ENCODE results near the gene TTC27.
"Not testable (repeated sequence)": the region's sequence is repeated elsewhere in the genome, so short reads cannot be mapped to it uniquely, and the experiment has no call there.

The TTC27 gene

DNA sequence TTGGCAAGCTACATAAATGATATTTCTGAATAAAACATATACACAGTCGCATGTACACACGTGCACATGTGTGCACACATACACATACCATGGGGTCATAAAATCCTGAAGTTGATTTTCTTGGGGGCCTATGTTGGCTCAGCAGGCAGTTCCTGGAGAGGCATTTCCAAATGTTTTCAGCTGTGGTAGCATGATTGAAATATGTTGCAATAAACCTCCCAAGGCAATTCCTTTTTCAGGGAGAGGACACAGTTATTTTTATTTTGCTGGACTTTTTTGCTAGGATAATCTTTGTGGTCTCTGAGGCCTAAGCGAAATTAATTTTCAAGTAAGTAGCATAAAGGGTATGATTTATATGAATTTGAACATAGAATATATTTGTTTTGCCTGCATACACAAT is 192.2 kb downstream of the TTC27 start:
- no peak for DNase-seq

DNA sequence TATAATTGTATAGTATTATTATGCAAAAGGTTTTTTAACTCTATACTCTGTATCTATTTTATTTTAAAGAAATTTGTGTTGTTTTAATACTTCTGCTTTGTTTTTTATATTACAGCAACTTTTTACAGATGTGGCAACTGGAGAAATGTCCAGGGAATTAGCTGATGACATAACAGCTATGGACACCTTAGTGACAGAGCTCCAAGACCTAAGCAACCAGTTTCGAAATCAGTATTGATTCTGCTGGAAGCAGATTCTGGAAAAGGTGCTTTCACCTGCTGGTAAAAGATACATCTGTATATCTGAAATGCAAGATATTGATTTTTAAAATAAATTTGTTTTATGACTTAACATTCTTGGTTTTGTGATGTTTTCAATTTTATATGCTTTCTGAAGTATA is 192.9 kb downstream of the TTC27 start:
- DNase-seq: no peak

DNA sequence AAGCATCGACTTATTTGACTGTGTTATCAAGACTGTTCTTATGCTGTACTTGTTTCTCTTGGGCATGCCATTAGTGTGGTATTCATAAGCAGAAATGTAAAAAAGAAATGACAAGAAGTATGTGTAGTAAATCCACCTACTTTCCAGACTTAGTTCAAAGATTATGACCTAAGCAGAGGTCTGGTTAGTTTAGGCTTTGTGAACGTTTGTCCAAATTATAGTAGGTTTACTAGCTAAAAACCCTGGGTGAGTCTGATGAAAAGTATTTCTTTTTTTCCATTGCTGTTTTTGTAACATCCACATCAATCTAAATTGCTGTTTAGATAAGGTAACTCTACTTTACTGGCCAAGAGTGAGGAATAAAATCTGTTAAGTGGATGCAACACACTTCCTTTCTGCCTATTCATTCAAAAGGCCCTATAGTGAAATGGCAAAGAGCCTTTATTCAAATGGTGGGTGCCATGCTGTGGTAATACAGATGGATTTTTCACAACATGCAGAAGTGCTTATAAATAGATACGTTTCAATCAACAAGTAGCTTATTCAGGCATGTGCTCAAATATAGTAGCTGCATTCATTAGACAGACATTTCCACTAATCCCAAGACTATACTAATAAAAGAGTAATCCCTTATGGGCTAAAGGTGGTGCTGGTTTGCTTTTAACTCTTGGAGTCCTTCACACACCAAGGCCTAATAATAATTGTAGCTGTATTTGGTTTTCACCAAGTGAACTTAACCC is 196.4 kb downstream of the TTC27 start:
- DNase-seq: peak in 1 of 2 experiments; percentile 9

DNA sequence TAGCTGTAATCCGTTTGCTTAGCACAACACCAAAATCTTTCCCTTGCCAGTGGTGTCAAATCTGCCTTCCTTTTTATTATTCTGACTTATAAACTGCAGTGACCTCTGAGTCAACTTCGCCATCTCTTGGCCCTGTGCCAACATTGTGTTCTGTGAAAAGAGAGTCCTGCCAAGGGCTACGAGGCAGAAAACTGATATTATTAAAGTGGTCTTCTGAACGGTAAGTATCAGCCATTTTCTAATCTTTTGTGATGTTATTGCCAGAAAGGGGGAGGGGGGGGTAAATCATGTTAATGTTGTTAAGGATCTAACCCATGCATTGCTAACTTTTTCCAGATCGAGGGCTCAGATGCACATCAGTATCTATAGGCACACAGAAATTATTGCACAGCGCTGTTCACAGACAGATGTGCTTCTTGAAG is 197.5 kb downstream of the TTC27 start:
- DNase-seq: no peak

DNA sequence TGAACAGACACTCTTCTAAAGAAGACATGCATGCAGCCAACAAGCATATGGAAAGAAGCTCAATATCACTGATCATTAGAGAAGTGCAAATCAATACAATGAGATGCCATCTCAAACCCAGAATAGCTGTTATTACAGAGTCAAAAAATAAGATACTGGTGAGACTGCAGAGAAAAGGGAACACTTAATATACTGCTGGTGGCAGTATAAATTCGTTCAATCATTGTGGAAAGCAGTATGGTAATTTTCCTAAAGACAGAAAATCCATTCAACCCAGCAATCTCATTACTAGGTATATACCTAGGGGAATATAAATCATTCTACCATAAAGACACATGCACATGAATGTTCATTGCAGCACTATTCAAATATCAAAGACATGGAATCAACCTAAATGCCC is 202.3 kb downstream of the TTC27 start:
- DNase-seq: no peak

DNA sequence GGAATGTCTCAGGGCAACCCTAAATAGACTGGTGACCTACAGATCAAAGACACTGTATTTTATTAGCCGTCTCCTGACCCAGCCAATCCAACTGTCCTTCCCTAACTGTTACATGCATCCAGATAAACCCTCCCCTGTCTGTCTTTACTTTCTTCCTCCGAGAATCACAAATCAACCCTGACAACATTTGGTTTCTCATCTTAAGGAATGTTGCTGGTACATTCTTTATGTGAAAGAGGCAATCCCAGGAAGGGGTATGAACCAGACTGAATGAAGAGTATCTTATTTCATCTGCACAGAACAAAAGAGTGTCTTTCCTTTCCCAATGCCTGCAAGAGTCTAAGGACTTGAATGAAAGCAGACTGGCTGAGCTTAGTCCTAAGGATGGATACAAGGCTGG is 205.0 kb downstream of the TTC27 start:
- no peak for DNase-seq

DNA sequence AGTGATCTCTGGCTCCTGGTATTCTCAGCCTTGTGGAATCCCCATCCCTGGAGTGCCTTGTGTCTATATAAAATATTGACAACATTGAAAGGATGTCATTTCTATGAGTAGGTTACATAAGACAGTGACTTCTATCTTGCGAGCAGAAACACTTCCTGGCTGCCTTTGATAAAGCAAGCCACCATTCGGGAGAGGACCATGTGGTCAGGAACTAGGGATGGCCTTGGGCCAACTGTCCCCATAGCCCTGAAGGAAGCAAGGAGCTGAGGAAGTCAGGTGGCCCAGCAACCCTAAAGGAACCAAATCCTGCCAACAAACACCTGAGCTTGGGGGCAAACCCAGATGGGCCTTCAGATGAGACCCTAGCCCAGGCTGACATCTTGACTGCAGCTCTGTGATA is 205.9 kb downstream of the TTC27 start:
- DNase-seq: no peak

DNA sequence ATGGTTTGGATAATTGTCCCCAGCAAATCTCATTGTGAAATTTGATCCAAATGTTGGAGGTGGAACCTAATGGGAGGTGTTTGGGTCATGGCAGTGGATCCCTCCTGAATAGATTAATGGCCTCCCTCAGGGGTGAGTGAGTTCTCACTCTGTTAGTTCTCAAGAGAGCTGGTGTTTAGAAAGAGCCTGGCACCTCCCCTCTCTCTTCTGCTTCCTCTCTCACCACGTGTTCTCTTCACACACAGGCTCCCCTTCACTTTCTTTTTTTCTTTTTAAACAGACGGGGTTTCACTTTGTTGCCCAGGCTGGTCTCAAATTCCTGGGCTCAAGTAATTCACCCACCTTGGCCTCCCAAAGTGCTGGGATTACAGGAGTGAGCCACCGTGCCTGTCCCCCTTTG is 207.3 kb downstream of the TTC27 start:
- no peak for DNase-seq

DNA sequence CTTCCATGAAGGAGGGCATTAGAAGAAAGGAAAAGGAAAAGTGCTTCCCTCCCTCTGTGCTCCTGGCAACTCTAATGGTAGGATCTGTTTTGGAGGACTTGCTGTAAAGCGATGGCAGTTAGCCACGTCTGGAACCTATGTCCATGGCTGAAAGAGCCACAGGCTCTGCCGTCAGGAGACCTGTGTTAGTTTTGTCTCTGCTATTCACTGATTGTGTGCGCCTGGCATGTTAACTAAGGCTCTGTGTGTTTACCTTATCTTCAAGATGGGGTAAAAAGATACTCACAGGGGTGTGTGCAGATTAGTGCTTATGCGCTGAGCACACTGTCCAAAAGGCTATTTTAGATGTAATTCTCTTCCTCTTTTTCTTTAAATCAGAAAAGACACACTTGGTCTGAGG is 209.1 kb downstream of the TTC27 start:
- no peak for DNase-seq

DNA sequence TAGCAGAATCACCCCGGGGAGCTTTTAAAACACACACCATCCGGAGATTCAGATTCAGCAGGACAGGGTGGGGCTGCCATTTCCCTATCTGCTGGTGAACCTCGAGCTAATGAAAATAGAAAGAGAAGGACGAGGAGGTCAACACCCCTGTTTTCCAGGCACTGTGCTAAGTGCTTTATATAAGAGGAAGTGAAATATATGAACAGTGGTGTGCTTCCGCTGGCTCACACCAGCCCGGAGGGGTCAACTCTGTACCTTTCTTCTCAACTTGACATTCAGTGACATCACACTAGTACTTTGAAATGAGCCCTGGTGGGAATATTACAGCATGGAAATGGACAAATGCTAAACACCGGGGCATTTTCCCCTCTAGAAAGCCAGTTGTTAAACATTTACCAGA is 210.6 kb downstream of the TTC27 start:
- DNase-seq: no peak

DNA sequence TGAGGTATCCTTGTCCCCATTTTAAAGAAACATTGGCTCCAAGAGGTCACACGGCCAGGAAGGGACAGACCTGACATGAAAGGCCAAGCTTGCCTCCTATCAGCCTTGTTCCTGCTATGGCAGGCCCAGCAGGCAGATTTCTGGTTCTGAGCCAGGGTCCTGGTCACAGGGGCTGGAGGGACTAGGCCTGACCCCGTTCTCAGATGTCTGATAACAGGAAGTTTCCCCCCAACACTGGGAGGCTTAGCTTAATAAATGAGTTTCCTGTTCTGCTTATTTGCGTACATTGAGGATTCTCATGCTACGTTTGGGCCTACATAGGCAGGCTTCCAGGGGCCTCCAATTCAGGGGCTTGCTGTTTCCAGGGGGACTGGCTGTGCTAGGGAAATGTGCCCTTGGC is 211.1 kb downstream of the TTC27 start:
- DNase-seq: no peak

DNA sequence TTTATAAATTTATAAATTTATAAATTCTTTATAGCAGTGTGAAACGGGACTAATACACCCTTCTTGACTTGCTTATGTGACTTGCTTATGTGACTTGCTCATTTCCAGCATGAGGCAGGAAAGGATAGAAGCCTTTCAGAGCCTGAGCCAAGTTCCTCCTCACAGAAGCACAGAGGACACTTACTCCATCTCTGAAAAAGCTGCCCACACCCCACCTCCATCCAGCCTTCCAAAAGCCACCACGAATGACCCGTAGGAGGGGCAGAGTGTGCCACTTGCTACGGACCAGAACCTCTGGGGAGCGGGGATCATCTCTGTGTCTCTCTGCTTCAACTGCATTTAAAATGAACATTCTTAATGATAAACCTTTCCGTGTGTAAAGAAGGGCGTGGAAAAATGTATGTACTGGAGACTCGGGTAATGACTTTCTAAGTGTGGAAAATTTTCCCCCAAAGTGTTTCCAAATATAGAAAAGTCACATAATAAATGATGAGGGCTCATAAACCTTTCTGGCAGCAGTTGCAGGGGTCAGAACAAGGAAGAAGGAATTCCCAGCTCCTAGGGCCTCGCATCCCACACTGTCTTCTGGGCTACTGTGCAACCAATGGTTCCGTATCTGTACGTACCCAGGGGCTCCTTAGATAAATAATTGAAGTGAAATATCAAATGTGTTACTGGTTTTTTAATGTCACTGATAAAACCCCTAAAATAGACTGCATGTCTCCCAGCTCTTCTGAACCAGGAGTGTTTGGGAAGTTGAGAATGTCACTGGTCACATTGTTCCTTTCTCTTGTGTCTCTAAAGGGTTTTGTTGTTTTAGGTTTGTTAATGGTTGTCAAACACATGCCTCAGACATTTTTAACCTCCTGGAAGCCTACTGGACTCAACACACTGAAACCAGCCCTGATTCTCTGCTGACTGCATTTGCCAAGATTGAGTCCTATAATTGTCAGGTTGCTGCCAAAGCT is 214.4 kb downstream of the TTC27 start:
- DNase-seq: no peak

DNA sequence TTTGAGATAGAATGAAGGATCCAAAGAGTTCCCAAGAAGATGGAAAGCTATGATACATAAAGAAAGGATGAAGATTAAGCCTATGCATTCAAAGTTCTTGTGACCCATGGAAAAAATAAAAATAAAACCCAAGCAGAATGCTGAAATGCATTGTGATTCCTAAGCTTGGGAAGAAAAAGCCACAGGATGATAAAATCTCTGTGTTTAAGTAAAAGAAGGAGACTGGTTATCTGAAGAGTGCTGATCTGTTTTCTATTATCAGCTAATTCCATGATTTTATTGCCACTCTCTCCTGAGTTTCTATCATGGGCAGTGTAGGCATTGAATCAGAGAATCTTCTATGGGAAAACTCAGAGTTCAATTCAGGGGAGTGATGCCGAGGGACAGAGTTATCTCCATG is 215.8 kb downstream of the TTC27 start:
- no peak for DNase-seq

DNA sequence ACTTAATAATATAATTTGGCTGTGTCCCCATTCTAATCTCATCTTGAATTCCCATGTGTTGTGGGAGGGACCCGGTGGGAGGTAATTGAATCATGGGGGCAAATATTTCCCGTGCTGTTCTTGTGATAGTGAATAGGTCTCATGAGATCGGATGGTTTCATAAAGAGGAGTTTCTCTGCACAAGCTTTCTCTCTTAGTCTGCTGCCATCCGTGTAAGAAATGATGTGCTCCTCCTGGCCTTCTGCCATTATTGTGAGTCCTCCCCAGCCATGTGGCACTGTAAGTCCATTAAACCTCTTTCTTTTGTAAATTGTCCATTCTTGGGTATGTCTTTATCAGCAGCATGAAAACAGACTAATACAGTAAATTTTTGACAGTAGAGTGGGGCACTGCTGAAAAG is 216.4 kb downstream of the TTC27 start:
- no peak for DNase-seq

DNA sequence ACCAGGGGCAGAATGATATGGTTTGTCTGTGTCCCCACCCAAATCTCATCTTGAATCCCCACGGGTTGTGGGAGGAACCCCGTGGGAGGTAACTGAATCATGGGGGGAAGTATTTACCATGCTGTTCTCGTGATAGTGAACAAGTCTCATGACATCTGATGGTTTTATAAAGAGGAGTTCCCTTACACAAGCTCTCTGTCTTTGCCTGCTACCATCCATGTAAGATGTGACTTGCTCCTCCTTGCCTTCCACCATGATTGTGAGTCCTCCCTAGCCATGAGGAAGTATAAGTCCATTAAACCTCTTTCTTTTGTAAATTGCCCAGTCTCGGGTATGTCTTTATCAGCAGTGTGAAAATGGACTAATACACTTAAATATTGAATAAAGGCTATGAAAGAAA is 218.4 kb downstream of the TTC27 start:
- DNase-seq: not testable (repeated sequence)

DNA sequence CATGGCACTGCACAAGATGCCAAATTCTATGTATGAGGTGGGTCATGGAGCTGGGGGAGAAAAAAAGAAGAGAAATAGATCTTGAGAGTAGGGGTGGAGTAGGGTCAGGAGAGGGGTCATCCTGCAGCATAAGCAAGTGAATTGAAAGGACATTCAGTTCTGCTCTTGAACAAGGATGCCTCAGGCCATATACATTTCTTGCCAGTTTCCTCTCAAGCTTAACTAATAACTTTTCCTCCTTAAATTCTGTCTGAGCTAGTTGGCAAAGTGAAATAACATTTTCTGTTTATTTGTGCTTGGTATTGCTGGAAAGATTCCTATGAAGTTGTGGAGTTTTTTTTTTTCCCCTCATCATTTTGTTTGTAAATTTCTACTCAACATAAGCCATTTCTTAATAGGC is 219.9 kb downstream of the TTC27 start:
- DNase-seq: no peak

DNA sequence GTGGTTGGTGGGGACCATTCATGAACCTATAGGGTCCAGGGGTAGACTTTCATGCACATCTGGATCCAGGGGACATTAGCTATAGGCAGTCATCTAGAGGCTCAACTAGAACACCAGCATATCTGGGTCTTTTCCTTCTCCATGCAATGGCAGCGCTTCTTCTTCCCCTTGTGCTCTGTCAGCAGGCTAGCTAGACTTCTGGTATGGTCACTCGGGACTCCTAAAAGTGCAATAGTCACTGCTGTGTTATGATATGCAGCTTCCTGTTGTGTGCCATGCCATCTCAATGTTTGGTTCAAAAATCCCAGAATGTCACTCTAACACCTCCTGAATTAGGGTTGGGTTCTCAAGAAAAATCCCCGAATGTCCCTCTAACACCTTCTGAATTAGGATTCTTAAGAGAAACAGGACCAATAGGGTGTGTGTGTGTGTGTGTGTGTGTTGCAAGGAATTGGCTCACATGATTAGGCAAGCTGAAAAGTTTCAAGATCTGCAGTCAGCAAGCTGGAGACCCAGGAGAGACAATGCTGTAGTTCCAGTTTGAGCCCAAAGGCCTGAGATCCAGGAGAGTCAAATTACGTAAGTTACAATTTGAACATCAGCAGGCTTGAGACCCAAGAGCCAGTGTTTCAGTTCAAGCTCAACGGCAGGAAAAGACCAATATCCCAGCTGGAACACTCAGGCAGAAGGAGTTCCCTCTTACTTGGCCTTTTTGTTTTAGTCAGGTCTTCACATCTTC is 221.8 kb downstream of the TTC27 start:
- no peak for DNase-seq

DNA sequence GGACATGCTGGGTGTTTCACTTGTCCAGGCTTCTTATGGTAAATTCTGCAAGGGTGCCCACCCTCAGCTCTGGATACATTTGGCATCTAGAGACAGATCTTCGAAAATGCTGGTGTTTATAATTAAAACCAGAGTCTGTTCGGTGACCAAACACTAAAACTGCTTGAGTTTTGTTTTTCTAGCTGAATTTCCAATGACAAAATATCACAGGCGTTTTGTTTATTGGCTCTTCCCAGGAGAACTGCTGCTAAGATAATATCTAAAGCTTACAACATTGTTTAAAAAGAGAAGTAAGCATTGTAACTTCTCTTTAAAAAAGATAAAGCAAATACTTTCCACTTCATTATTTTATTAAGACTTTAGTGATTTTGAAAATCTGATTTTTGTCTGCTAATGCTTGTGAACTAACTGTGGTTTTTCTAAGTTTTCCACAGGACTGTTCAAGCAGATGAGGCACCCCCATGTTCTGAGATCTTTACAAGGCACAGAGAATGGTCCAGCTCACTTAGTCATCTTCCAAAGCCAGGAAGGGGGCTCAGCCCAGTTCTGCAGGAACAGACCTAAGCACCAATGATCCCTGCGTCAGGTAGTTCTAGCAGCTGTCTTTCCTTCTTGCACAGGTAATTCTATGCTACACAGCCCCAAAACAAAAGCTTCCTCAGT is 224.1 kb downstream of the TTC27 start:
- no peak for DNase-seq

DNA sequence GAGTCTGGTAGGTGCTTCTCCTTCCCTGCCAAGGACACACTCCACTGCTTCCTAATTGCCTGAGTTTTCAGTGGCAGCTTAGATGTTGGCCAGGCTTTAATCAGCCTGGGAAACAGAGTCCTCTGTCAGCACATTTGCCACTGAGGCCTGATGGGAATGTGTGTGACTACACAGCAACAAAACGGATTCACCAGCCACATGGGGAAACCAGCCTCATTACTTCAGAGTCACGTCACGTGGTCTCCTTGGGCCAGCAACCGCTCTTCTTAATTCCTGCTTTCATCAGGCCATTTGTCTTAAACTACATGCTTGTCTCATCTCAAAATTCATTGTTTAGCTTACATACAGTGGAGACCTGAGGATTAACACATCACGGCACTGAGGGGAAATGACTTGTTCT is 225.0 kb downstream of the TTC27 start:
- no peak for DNase-seq

DNA sequence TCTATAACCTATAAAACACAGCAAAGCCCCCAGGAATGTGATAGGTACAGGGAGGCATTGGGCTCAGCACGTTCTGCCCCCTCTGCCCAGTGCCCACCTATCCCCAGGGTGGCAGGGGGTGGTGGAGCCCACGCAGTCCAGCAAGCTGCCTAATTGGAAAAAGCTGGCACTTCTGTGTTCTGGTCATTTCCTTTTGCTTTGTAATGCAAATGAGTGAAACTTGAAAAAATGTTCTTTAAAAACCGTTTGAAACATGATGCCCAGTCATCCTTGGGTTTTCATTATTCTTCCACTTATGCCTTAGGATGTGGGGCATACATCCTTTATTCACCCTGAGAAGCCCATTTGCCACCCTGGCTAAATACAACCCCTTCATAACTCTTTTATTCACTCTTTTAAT is 229.0 kb downstream of the TTC27 start:
- DNase-seq: no peak

DNA sequence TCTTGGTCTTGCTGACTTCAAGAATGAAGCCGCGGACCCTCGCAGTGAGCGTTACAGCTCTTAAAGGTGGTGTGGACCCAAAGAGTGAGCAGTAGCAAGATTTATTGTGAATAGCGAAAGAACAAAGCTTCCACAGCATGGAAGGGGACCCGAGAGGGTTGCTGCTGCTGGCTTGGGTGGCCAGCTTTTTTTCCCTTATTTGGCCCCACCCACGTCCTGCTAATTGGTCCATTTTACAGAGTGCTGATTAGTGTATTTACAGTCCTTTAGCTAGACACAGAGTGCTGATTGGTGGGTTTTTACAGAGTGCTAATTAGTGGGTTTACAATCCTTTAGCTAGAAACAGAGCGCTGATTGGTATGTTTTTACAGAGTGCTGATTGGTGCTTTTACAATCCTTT is 230.9 kb downstream of the TTC27 start:
- DNase-seq: no peak

DNA sequence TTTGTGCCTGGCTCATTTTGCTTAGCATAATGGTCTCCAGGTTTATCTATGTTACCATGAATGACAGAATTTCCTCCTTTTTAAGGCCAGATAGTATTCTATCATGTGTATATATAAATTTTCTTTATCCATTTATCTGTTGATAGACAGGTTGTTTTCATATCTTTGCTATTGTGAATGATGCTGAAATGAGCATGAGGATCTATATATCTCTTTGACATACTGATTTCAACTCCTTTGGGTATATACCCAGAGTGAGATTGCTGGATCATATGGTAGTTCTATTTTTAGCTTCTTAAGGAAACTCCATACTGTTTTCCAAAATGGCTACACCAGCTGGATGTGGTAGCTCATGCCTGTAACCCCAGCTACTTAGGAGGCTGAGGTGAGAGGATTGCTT is 232.5 kb downstream of the TTC27 start:
- no peak for DNase-seq
